Breast epithelium (tissue), 3 donors: Measurements from ENCODE around the gene KCNK7.

Experiments used
- POLR2A ChIP-seq: fragments of 450-650 bp; IDR thresholded peaks from one replicate; pipeline ENCODE4 v1.6.1; 2016; ENCODE audit warnings: antibody characterized with exemption, mild to moderate bottlenecking, moderate library complexity
- POLR2AphosphoS5 ChIP-seq, 3 donors: sonication (generic); formaldehyde crosslinking; IDR thresholded peaks; one replicate each; pipeline ENCODE4 v1.6.1; 2017; ENCODE audit warnings: antibody characterized with exemption in 3 of 3
- TF ChIP-seq, protein P1 (sequence below), 3 donors: fragments of 450-650 bp; IDR thresholded peaks; one replicate each; pipeline ENCODE4 v1.5.1; 2016 to 2017; ENCODE audit warnings: antibody characterized with exemption in 3 of 3, mild to moderate bottlenecking in 3 of 3, moderate library complexity in 3 of 3

DNA sequence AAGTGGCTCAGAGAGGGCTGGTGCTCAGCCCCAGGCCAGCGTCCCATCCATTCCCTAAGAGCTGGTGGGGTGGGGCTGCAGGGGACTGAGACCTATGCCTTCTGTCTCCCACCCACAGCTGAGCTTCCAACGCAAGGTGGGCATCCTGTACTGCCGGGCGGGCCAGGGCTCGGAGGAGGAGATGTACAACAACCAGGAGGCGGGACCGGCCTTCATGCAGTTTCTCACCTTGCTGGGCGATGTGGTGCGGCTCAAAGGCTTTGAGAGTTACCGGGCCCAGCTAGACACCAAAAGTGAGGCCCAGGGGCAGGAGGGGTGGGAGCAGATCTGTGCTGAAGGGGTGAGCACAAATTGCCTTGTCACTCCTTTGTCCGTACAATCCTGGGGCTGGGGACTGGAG, 49.2 kb upstream of the KCNK7 start:
- TF ChIP-seq, protein P1, sequence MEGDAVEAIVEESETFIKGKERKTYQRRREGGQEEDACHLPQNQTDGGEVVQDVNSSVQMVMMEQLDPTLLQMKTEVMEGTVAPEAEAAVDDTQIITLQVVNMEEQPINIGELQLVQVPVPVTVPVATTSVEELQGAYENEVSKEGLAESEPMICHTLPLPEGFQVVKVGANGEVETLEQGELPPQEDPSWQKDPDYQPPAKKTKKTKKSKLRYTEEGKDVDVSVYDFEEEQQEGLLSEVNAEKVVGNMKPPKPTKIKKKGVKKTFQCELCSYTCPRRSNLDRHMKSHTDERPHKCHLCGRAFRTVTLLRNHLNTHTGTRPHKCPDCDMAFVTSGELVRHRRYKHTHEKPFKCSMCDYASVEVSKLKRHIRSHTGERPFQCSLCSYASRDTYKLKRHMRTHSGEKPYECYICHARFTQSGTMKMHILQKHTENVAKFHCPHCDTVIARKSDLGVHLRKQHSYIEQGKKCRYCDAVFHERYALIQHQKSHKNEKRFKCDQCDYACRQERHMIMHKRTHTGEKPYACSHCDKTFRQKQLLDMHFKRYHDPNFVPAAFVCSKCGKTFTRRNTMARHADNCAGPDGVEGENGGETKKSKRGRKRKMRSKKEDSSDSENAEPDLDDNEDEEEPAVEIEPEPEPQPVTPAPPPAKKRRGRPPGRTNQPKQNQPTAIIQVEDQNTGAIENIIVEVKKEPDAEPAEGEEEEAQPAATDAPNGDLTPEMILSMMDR (IDR thresholded peaks at IDR 0.05), result no peak
- TF ChIP-seq POLR2AphosphoS5 (IDR thresholded peaks at IDR 0.05) (no peak), POLR2A (no peak)
